Transverse colon (tissue), 4 donors: Measurements from ENCODE around the gene GBX1. TPM values are rescaled to one million over a fixed set of nuclear protein-coding genes. Genes with fewer than 3 reads are reported as not detected.

Experiments
- DNase-seq: peaks from one replicate; pipeline ENCODE4 v3.0.0-alpha.2; 2019
- H3K27ac ChIP-seq, 4 donors: fragments of 200-600 bp; sonication (generic); 2 replicates each; pipeline ENCODE4 v1.5.1; 2016 to 2018; ENCODE audit warnings: inconsistent platforms in 4 of 4
- H3K27me3 ChIP-seq: fragments of 200-600 bp; sonication (generic); 2 replicates; pipeline ENCODE4 v1.5.1; 2017; ENCODE audit warnings: inconsistent platforms
- H3K36me3 ChIP-seq, 4 donors: fragments of 200-600 bp; sonication (generic); 2 replicates each; pipeline ENCODE4 v1.5.1; 2017 to 2019; ENCODE audit warnings: inconsistent platforms in 4 of 4
- H3K4me1 ChIP-seq, 4 donors: fragments of 200-600 bp; sonication (generic); 2 replicates each; pipeline ENCODE4 v1.5.1; 2017 to 2020; ENCODE audit warnings: inconsistent platforms in 4 of 4
- H3K4me3 ChIP-seq, 4 donors: fragments of 200-600 bp; sonication (generic); 1 replicate in 1 of 4; 2 replicates in 3 of 4; pipeline versions ENCODE4 v1.5.1 to v1.6.1; 2017 to 2019; ENCODE audit warnings: inconsistent platforms in 4 of 4
- H3K9me3 ChIP-seq, 2 donors: fragments of 200-600 bp; sonication (generic); 2 replicates each; pipeline ENCODE4 v1.5.1; 2017 to 2019; ENCODE audit warnings: inconsistent platforms in 2 of 2
- EP300 ChIP-seq: sonication (generic); formaldehyde crosslinking; IDR thresholded peaks from one replicate; pipeline ENCODE4 v1.6.1; 2017; ENCODE audit warnings: antibody characterized with exemption, low read depth
- POLR2A ChIP-seq: fragments of 450-650 bp; IDR thresholded peaks from one replicate; pipeline ENCODE4 v1.6.1; 2016; ENCODE audit warnings: antibody characterized with exemption, mild to moderate bottlenecking, moderate library complexity
- POLR2AphosphoS5 ChIP-seq, 3 donors: sonication (generic); formaldehyde crosslinking; IDR thresholded peaks; one replicate each; pipeline ENCODE4 v1.6.1; 2016; ENCODE audit warnings: antibody characterized with exemption in 3 of 3
- WGBS, 2 donors: methylation state at CpG; one replicate each; pipeline ENCODE4 v1.1.5; 2018; ENCODE audit warnings: low coverage in 1 of 2; 5-methylcytosine and 5-hydroxymethylcytosine counted together
- in situ Hi-C, 4 donors: fragments of 200-750 bp; cut with MboI; loops; one replicate each; pipeline versions ENCODE4 v1.15.0 to v1.15.1; 2017; ENCODE audit warnings: low sequenced_read_pairs in 3 of 4, low pct_ligation_motif_present in 1 of 4, low pct_unique_long_range_greater_than_20kb in 1 of 4
- intact Hi-C: fragments of 100-400 bp; cut with DNase I; formaldehyde crosslinking; loops from one replicate; pipeline ENCODE4 v1.15.1; 2023; ENCODE audit warnings: low total_unique reads
- total RNA-seq, 4 donors: library from RNA; depleted of rRNA; stranded (reverse); fragments of >200 nt; gene quantifications; one replicate each; pipeline ENCODE4 v1.1.0, GENCODE V29; 2016
- TF ChIP-seq, protein P1 (sequence below), 5 experiments: fragments of 200-600 bp in 3 of 5; fragments of 450-650 bp in 2 of 5; sonication (generic) in 3 of 5; IDR thresholded peaks; 1 replicate in 2 of 5; 2 replicates in 3 of 5; pipeline ENCODE4 v1.5.1; 2016 to 2017; ENCODE audit warnings: antibody characterized with exemption in 5 of 5, inconsistent platforms in 3 of 5, mild to moderate bottlenecking in 2 of 5, moderate library complexity in 1 of 5

The GBX1 gene
- total RNA-seq, 4 donors from 2014 or later = not detected

DNA sequence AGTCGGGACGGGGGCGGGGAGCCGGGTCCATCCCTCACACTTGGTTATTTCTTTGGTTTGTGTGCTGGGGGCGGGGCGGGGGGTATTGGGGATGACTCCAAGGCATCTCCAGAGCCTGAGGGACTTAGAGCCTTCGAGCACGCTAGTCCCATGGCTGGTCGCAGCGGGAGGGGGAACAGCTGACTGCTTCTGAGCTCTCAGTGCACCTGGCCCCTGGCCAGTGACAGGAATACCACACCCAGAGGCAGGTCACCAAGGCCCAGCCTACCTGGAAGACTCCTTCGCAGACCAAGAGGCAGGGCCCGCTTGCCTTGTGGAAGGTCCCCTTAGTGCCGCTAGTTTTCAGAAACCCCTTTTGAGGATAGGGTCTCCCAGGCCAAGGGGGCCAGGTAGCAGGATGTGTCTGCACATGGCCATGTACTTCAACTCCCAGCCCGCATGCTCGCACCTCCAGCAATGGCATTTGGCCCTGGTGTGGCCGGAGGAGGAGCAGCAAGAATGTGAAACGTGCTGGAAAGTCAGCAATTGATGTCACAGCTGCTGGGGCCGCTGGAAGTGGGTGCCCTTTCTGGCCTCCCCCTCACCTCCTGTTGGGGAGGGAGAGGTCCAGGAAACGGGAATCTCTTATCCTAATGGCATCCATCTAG is 40.9 kb downstream of the GBX1 start:
- Histone ChIP-seq H3K27ac (peak overlapping the region in 3 of 4 donors; percentile 68 to 80 (median 73)), H3K4me1 (peaks cover 0 to 25% (median 19%) of the 10 kb centered on the region in 4 donors), H3K27me3 (no peaks in the 10 kb centered on the region), H3K4me3 (peak overlapping the region in 1 of 4 donors; percentile 49), H3K9me3 (no peaks in the 10 kb centered on the region), H3K36me3 (peaks cover 0 to 10% (median 4%) of the 10 kb centered on the region in 4 donors)
- 40% methylated on average over 16 of the region's 19 CpGs; no CpG with 5 or more reads in 1 of the 2 donors for WGBS, 2 donors
- in situ Hi-C loops (loop anchor here in 2 of 4 donors (5.0 to 10.0 kb wide), 2 partner anchors 46 to 48 kb away; no protein-coding TSS in a partner anchor), intact Hi-C loops (loop anchor here (10.0 kb wide), 1 partner anchor 178 kb away; no protein-coding TSS in a partner anchor)
- peak; percentile 77 for DNase-seq
- TF ChIP-seq POLR2AphosphoS5 (IDR thresholded peaks at IDR 0.05) = peak in 1 of 3 donors; percentile 4
- TF ChIP-seq, protein P1, sequence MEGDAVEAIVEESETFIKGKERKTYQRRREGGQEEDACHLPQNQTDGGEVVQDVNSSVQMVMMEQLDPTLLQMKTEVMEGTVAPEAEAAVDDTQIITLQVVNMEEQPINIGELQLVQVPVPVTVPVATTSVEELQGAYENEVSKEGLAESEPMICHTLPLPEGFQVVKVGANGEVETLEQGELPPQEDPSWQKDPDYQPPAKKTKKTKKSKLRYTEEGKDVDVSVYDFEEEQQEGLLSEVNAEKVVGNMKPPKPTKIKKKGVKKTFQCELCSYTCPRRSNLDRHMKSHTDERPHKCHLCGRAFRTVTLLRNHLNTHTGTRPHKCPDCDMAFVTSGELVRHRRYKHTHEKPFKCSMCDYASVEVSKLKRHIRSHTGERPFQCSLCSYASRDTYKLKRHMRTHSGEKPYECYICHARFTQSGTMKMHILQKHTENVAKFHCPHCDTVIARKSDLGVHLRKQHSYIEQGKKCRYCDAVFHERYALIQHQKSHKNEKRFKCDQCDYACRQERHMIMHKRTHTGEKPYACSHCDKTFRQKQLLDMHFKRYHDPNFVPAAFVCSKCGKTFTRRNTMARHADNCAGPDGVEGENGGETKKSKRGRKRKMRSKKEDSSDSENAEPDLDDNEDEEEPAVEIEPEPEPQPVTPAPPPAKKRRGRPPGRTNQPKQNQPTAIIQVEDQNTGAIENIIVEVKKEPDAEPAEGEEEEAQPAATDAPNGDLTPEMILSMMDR (IDR thresholded peaks at IDR 0.05) = no peak
- no peak for TF ChIP-seq EP300
- TF ChIP-seq POLR2A = peak; percentile 5

DNA sequence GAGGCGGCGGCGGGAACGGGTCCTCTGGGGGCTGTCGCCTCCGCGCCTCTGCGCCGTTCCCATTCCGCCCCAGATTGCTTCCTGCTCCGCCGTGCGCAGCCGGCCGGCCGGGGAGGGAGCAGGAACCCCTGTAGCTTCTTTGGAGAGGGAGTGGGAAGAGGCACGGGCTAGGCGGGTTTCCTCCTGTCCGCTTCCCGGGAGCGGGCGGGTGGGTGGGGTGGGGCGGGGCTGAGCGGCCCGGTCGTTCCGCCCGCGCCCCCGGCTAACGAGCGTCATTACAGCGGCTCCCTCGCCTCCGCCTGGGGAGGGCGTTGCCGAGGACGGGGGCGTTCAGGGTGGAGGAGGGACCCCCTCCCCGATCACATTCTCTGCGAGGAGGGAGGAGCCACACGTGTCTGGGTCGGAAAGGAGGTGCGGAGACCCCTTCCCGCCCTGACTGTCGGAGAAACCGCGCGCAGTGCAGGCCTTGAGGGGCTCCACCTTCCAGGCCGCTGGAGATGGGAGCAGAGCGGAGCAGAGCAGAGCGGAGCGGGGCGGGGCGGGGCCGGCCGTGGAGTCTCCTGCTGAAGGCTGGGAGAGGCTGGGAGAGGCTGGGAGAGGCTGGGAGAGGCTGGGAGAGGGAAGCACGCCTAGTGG is 41.5 kb downstream of the GBX1 start:
- 40% methylated on average over 58 of the region's 58 CpGs; no CpG with 5 or more reads in 1 of the 2 donors for WGBS, 2 donors
- Histone ChIP-seq H3K9me3 (no peaks in the 10 kb centered on the region), H3K36me3 (peaks cover 0 to 10% (median 4%) of the 10 kb centered on the region in 4 donors), H3K4me3 (peak overlapping the region in 3 of 4 donors; percentile 36 to 49 (median 40)), H3K27me3 (no peaks in the 10 kb centered on the region), H3K27ac (peak overlapping the region; percentile 9 to 80 (median 70)), H3K4me1 (peaks cover 0 to 25% (median 19%) of the 10 kb centered on the region in 4 donors)
- DNase-seq = peak; percentile 60
- TF ChIP-seq POLR2AphosphoS5 (IDR thresholded peaks at IDR 0.05) (no peak), EP300 (no peak), POLR2A (no peak)
- TF ChIP-seq, protein P1 (IDR thresholded peaks at IDR 0.05) = no peak
- in situ Hi-C loops (loop anchor here in 2 of 4 donors (5.0 to 10.0 kb wide), 2 partner anchors 46 to 49 kb away; no protein-coding TSS in a partner anchor), intact Hi-C loops (loop anchor here (10.0 kb wide), 1 partner anchor 179 kb away; no protein-coding TSS in a partner anchor)

DNA sequence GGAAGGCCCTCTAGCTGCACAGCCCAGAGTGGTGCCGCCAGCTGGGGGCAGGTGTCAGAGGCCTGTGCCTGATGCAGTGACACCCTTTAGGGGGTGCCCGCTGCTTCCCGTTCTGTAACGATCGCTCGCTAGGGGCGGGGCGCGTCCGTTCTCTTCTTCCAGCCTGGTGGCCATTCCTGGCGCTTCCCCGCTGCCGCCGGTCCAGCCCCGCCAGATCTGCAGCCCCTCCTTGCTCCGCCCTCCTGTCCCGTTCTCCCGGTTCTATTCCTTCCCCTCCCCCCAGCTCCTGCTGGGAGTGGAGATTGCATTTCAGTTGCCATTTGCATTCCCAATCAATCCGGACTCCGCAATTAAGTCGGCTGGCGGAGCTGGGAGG is 42.0 kb downstream of the GBX1 start:
- no peaks in the 10 kb centered on the region for H3K27me3 ChIP-seq
- no peaks in the 10 kb centered on the region for H3K9me3 ChIP-seq
- TF ChIP-seq POLR2AphosphoS5 (IDR thresholded peaks at IDR 0.05) (peak in 1 of 3 donors; percentile 17), EP300 (no peak)
- TF ChIP-seq, protein P1 (IDR thresholded peaks at IDR 0.05) = peak in 4 of 5 experiments; percentile 25 to 49 (median 30)
- H3K4me1 ChIP-seq = peaks cover 0 to 25% (median 19%) of the 10 kb centered on the region in 4 donors
- WGBS, 2 donors = 48% methylated on average over 22 of the region's 22 CpGs; no CpG with 5 or more reads in 1 of the 2 donors
- peak; percentile 64 for DNase-seq
- H3K36me3 ChIP-seq = peaks cover 0 to 10% (median 4%) of the 10 kb centered on the region in 4 donors
- in situ Hi-C loops (loop anchor here in 2 of 4 donors (5.0 to 10.0 kb wide), 2 partner anchors 47 to 49 kb away; no protein-coding TSS in a partner anchor), intact Hi-C loops (loop anchor here (10.0 kb wide), 1 partner anchor 179 kb away; no protein-coding TSS in a partner anchor)
- H3K4me3 ChIP-seq = peak overlapping the region in 3 of 4 donors; percentile 36 to 49 (median 40)
- peak overlapping the region; percentile 9 to 80 (median 70) for H3K27ac ChIP-seq
